Activated CD8-positive, alpha-beta memory T cell treated with anti-CD3 and anti-CD28 coated beads, Interleukin-2, amount 50 U/mL, for 1 hour (primary cell): ENCODE results near the gene RTN4.
"Not testable (repeated sequence)": the region's sequence is repeated elsewhere in the genome, so short reads cannot be mapped to it uniquely, and the experiment has no call there.

ENCODE experiments used
- DNase-seq: peaks from one replicate; pipeline ENCODE4 v3.0.0-alpha.2; 2020; ENCODE audit errors: extremely low read depth

The RTN4 gene

GRCh38 chr2:55010149-55010591 lies 40.1 kb downstream of the RTN4 start:
- DNase-seq = peak; percentile 12

GRCh38 chr2:55009277-55010060 lies 40.8 kb downstream of the RTN4 start:
- no peak for DNase-seq

GRCh38 chr2:55006306-55006705 lies 43.9 kb downstream of the RTN4 start:
- DNase-seq = no peak

GRCh38 chr2:55003706-55004639 lies 46.3 kb downstream of the RTN4 start:
- no peak for DNase-seq

GRCh38 chr2:55001716-55002115 lies 48.5 kb downstream of the RTN4 start:
- DNase-seq = no peak

- DNase-seq = no peak
Measured at GRCh38 chr2:55000341-55000740, 49.9 kb downstream of the RTN4 start.

- DNase-seq = no peak
Measured at GRCh38 chr2:54999182-54999581, 51.1 kb downstream of the RTN4 start.

- DNase-seq = no peak
Measured at GRCh38 chr2:54997826-54998225, 52.4 kb downstream of the RTN4 start.

- DNase-seq = no peak
Measured at GRCh38 chr2:54995553-54995952, 54.7 kb downstream of the RTN4 start.

GRCh38 chr2:54990694-54991093 lies 59.6 kb downstream of the RTN4 start:
- DNase-seq = not testable (repeated sequence)

GRCh38 chr2:54988612-54989011 lies 61.6 kb downstream of the RTN4 start:
- no peak for DNase-seq

- DNase-seq = no peak
Measured at GRCh38 chr2:54986264-54986663, 64.0 kb downstream of the RTN4 start.

- DNase-seq = no peak
Measured at GRCh38 chr2:54984476-54984875, 65.8 kb downstream of the RTN4 start.

- DNase-seq = no peak
Measured at GRCh38 chr2:54983345-54984220, 66.7 kb downstream of the RTN4 start.

- no peak for DNase-seq
Measured at GRCh38 chr2:54981385-54981784, 68.9 kb downstream of the RTN4 start.

- DNase-seq = no peak
Measured at GRCh38 chr2:54979321-54980044, 70.8 kb downstream of the RTN4 start.

GRCh38 chr2:54977149-54977548 lies 73.1 kb downstream of the RTN4 start:
- no peak for DNase-seq

- no peak for DNase-seq
Measured at GRCh38 chr2:54975598-54976492, 74.4 kb downstream of the RTN4 start.

GRCh38 chr2:54975175-54975574 lies 75.1 kb downstream of the RTN4 start:
- no peak for DNase-seq

- no peak for DNase-seq
Measured at GRCh38 chr2:54969940-54970338, 80.3 kb downstream of the RTN4 start.
